ENCODE measurements around the gene EMID1. TPM values are rescaled to one million over a fixed set of nuclear protein-coding genes. Genes with fewer than 3 reads are reported as not detected.

EMID1 gene
- total RNA-seq, 1 donor from 2014 or later, result 13.8 TPM

GRCh38 chr22:29195118-29195963, 10.4 kb upstream of the EMID1 start:
- DNase-seq, result no peak

- no peak for DNase-seq
Measured at GRCh38 chr22:29195964-29196666, 9.6 kb upstream of the EMID1 start.

- no peak for DNase-seq
Measured at GRCh38 chr22:29197096-29197495, 8.6 kb upstream of the EMID1 start.

GRCh38 chr22:29198240-29198639, 7.5 kb upstream of the EMID1 start:
- no peak for DNase-seq

- no peak for DNase-seq
Measured at GRCh38 chr22:29199702-29200400, 5.8 kb upstream of the EMID1 start.

GRCh38 chr22:29200901-29201300, 4.8 kb upstream of the EMID1 start:
- DNase-seq, result no peak

GRCh38 chr22:29201782-29202181, 3.9 kb upstream of the EMID1 start:
- no peak for DNase-seq

GRCh38 chr22:29202212-29203192, 3.2 kb upstream of the EMID1 start:
- peak; percentile 47 for DNase-seq

GRCh38 chr22:29203488-29204454, 1.9 kb upstream of the EMID1 start:
- DNase-seq, result no peak

GRCh38 chr22:29204455-29205183, 1.1 kb upstream of the EMID1 start:
- no peak for DNase-seq

- DNase-seq, result no peak
Measured at GRCh38 chr22:29205252-29205593, 473 bp upstream of the EMID1 start.

- DNase-seq, result no peak
Measured at GRCh38 chr22:29206372-29207242, 911 bp downstream of the EMID1 start.

- no peak for DNase-seq
Measured at GRCh38 chr22:29207243-29207550, 1.5 kb downstream of the EMID1 start.

- no peak for DNase-seq
Measured at GRCh38 chr22:29207562-29208501, 2.1 kb downstream of the EMID1 start.

- no peak for DNase-seq
Measured at GRCh38 chr22:29208502-29208862, 2.8 kb downstream of the EMID1 start.

GRCh38 chr22:29208879-29209623, 3.4 kb downstream of the EMID1 start:
- DNase-seq, result no peak

GRCh38 chr22:29209624-29209929, 3.9 kb downstream of the EMID1 start:
- DNase-seq, result no peak

Measured in tongue (tissue), 2 donors.